Panc1 (cell line): Measurements from ENCODE around the gene TNFSF4. TPM values are rescaled to one million over a fixed set of nuclear protein-coding genes. Genes with fewer than 3 reads are reported as not detected.

Experiments used
- ATAC-seq: fragments of 200-7000 bp; cut with Tn5 transposase; 2 replicates; pipeline ENCODE4 v1.9.1; 2020; ENCODE audit warnings: mild to moderate bottlenecking, moderate library complexity
- BruUV-seq: library from RNA; stranded (reverse); fragments of 400-500 nt; replicated peaks from 2 replicates; lab custom pipeline; 2021; lab: Mats Ljungman, UMichigan
- CTCF ChIA-PET: fragments of 300-600 bp; sonication (Branson Sonifier 250); formaldehyde crosslinking; loops from one replicate; lab custom pipeline; 2022; ENCODE audit warnings: antibody characterized with exemption; lab: Charles Lee
- POLR2A ChIA-PET: fragments of 300-600 bp; sonication (Branson Sonifier 250); formaldehyde crosslinking; loops from one replicate; lab custom pipeline; 2022; ENCODE audit warnings: antibody characterized with exemption; lab: Charles Lee
- DNase-seq: peaks from one replicate; pipeline ENCODE4 v3.0.0-alpha.2; 2010; ENCODE audit warnings: low read depth, low spot score
- H3K27ac ChIP-seq: 2 replicates; pipeline ENCODE4 v1.5.1; 2011; ENCODE audit warnings: mild to moderate bottlenecking, low read length, inconsistent platforms
- H3K27me3 ChIP-seq: fragments of 200-500 bp; sonication (Bioruptor generic); 2 replicates; pipeline ENCODE4 v1.6.0; 2014; ENCODE audit warnings: low read length, inconsistent platforms; ENCODE audit not compliant: control insufficient read depth, insufficient read depth
- H3K36me3 ChIP-seq: fragments of 200-500 bp; sonication (Bioruptor generic); 2 replicates; pipeline ENCODE4 v1.5.1; 2014; ENCODE audit warnings: inconsistent platforms, mild to moderate bottlenecking, low read length, moderate library complexity; ENCODE audit not compliant: control insufficient read depth, insufficient read depth
- H3K4me1 ChIP-seq: 2 replicates; pipeline ENCODE4 v1.5.1; 2011; ENCODE audit warnings: inconsistent platforms, mild to moderate bottlenecking, low read length, moderate library complexity; ENCODE audit not compliant: control insufficient read depth, insufficient read depth
- H3K4me3 ChIP-seq, 2 experiments: 2 replicates each; pipeline ENCODE4 v1.5.1; 2011 to 2012; ENCODE audit warnings: low read depth in 2 of 2, low read length in 2 of 2, mild to moderate bottlenecking in 2 of 2, inconsistent platforms in 1 of 2, moderate library complexity in 1 of 2
- H3K9me3 ChIP-seq: fragments of 200-500 bp; sonication (Bioruptor generic); 2 replicates; pipeline ENCODE4 v1.5.1; 2014; ENCODE audit warnings: low read depth, mild to moderate bottlenecking, inconsistent platforms, low read length, moderate library complexity; ENCODE audit not compliant: control insufficient read depth, insufficient read depth
- CTCF ChIP-seq: fragments of 450-650 bp; IDR thresholded peaks from 2 replicates; pipeline ENCODE4 v1.5.1; 2017; ENCODE audit warnings: mild to moderate bottlenecking
- POLR2AphosphoS5 ChIP-seq: IDR thresholded peaks from 2 replicates; pipeline ENCODE4 v1.6.1; 2012; ENCODE audit warnings: mild to moderate bottlenecking, low read depth, low read length, moderate library complexity
- REST ChIP-seq, 2 experiments: IDR thresholded peaks; 2 replicates each; pipeline ENCODE4 v1.6.1; 2011 to 2012; ENCODE audit warnings: low read depth in 2 of 2, control low read depth in 1 of 2, low read length in 1 of 2, mild to moderate bottlenecking in 1 of 2, moderate library complexity in 1 of 2; ENCODE audit not compliant: insufficient read depth in 1 of 2
- SIN3A ChIP-seq: IDR thresholded peaks from 2 replicates; pipeline ENCODE4 v1.6.1; 2012; ENCODE audit warnings: low read depth, mild to moderate bottlenecking, low read length, moderate library complexity, borderline replicate concordance; ENCODE audit not compliant: insufficient read depth
- TCF7L2 ChIP-seq: IDR thresholded peaks from 2 replicates; pipeline ENCODE4 v1.6.1; 2011; ENCODE audit warnings: mild to moderate bottlenecking, low read depth, low read length, inconsistent platforms
- in situ Hi-C: cut with HindIII; loops from 2 replicates; pipeline ENCODE4 v1.10.0; 2016; ENCODE audit warnings: low sequenced_read_pairs, low pct_unique_long_range_greater_than_20kb
- intact Hi-C: fragments of 100-400 bp; cut with micrococcal nuclease; formaldehyde crosslinking; loops from one replicate; pipeline ENCODE4 v1.10.0; 2022; ENCODE audit not compliant: unreplicated experiment
- total RNA-seq: library from RNA; stranded (reverse); gene quantifications from one replicate; pipeline ENCODE4 v1.2.1, GENCODE V29; 2021; ENCODE audit not compliant: unreplicated experiment

Gene TNFSF4
- total RNA-seq, 1 experiment from 2014 or later, result 0.13 TPM

GRCh38 chr1:173175514-173176145 lies 31.5 kb downstream of the TNFSF4 start:
- no peaks in the 10 kb centered on the region for H3K27me3 ChIP-seq
- in situ Hi-C loops (no loop called here), intact Hi-C loops (no loop called here)
- ChIA-PET POLR2A (no interaction called here), CTCF (no interaction called here)
- no peak overlapping the region for H3K27ac ChIP-seq
- no peaks in the 10 kb centered on the region for H3K36me3 ChIP-seq
- no peaks in the 10 kb centered on the region for H3K4me1 ChIP-seq
- BruUV-seq, result no TSS peak
- H3K9me3 ChIP-seq, result no peaks in the 10 kb centered on the region
- no peak for DNase-seq
- no peak for TF ChIP-seq SIN3A
- no peak for ATAC-seq
- H3K4me3 ChIP-seq, result no peak overlapping the region

GRCh38 chr1:173173388-173173787 lies 33.7 kb downstream of the TNFSF4 start:
- intact Hi-C loops, result no loop called here
- Histone ChIP-seq H3K4me3 (no peak overlapping the region), H3K27ac (no peak overlapping the region), H3K4me1 (no peaks in the 10 kb centered on the region), H3K27me3 (no peaks in the 10 kb centered on the region), H3K9me3 (no peaks in the 10 kb centered on the region), H3K36me3 (no peaks in the 10 kb centered on the region)
- no peak for DNase-seq
- CTCF ChIA-PET, result no interaction called here
- ATAC-seq, result no peak
- in situ Hi-C loops, result no loop called here
- TF ChIP-seq TCF7L2, result no peak
- no peak for TF ChIP-seq CTCF
- TF ChIP-seq SIN3A, result no peak
- no peak for TF ChIP-seq REST (IDR thresholded peaks at IDR 0.05; ENCODE audit: insufficient read depth in 1 of 2, low read depth in 2 of 2, low read length in 1 of 2)
- TF ChIP-seq POLR2AphosphoS5, result no peak
- BruUV-seq, result no TSS peak
- POLR2A ChIA-PET, result no interaction called here

- H3K36me3 ChIP-seq, result no peaks in the 10 kb centered on the region
- H3K27me3 ChIP-seq, result no peaks in the 10 kb centered on the region
- TF ChIP-seq TCF7L2, result no peak
- no peak for TF ChIP-seq POLR2AphosphoS5
- no peak for TF ChIP-seq REST (IDR thresholded peaks at IDR 0.05; ENCODE audit: insufficient read depth in 1 of 2, low read depth in 2 of 2, low read length in 1 of 2)
- no peak for TF ChIP-seq CTCF
- no peak for TF ChIP-seq SIN3A
- intact Hi-C loops (no loop called here), in situ Hi-C loops (no loop called here)
- no peaks in the 10 kb centered on the region for H3K4me1 ChIP-seq
- ChIA-PET POLR2A (no interaction called here), CTCF (no interaction called here)
- no peak overlapping the region for H3K27ac ChIP-seq
- BruUV-seq, result no TSS peak
- H3K9me3 ChIP-seq, result no peaks in the 10 kb centered on the region
- ATAC-seq (no peak), DNase-seq (no peak)
- no peak overlapping the region for H3K4me3 ChIP-seq
These were observed 36.0 kb downstream of the TNFSF4 start for GRCh38 chr1:173171152-173171551.
